SU-DHL-6 (cell line): Measurements from ENCODE around the gene CASK.

Experiments used
- H2AFZ ChIP-seq: fragments of 200-600 bp; sonication (generic); 2 replicates; pipeline ENCODE4 v1.6.1; 2014; ENCODE audit warnings: low read depth, mild to moderate bottlenecking, moderate library complexity, mixed read lengths, antibody characterized with exemption, low read length; ENCODE audit not compliant: severe bottlenecking
- H3F3A ChIP-seq: fragments of 200-600 bp; shearing (Covaris generic); 2 replicates; pipeline ENCODE4 v1.6.0; 2016; ENCODE audit warnings: antibody characterized with exemption, mild to moderate bottlenecking; ENCODE audit not compliant: insufficient read depth
- H3K27ac ChIP-seq: fragments of 200-600 bp; sonication (generic); 2 replicates; pipeline ENCODE4 v1.5.1; 2016; ENCODE audit warnings: low read depth, mild to moderate bottlenecking, low read length, moderate library complexity, mixed read lengths
- H3K27me3 ChIP-seq: fragments of 200-600 bp; sonication (generic), shearing (Covaris generic); 2 replicates; pipeline ENCODE4 v1.6.0; 2014; ENCODE audit warnings: mild to moderate bottlenecking, low read length
- H3K36me3 ChIP-seq: fragments of 200-600 bp; sonication (generic); 2 replicates; pipeline ENCODE4 v1.6.1; 2014; ENCODE audit warnings: mild to moderate bottlenecking, low read length, mixed read lengths
- H3K4me2 ChIP-seq: fragments of 300-600, 200-600 bp; shearing (Covaris generic), sonication (generic); 2 replicates; pipeline ENCODE4 v1.6.0; 2014; ENCODE audit warnings: low read length, low read depth, mild to moderate bottlenecking; ENCODE audit not compliant: poor library complexity, severe bottlenecking
- H3K4me3 ChIP-seq: fragments of 200-600 bp; sonication (generic); 2 replicates; pipeline ENCODE4 v1.5.1; 2014; ENCODE audit warnings: antibody characterized with exemption, low read length, mild to moderate bottlenecking, mixed read lengths; ENCODE audit not compliant: insufficient read depth, poor library complexity, severe bottlenecking
- H3K79me2 ChIP-seq: fragments of 200-600 bp; sonication (generic); 2 replicates; pipeline ENCODE4 v1.6.1; 2014; ENCODE audit warnings: mild to moderate bottlenecking, low read length, moderate library complexity; ENCODE audit not compliant: insufficient read depth
- H3K9ac ChIP-seq: fragments of 200-600 bp; sonication (generic); 2 replicates; pipeline ENCODE4 v1.7.0; 2014; ENCODE audit warnings: mild to moderate bottlenecking, low read length
- H3K9me2 ChIP-seq: fragments of 200-600 bp; sonication (generic); replicated peaks from 2 replicates; pipeline ENCODE4 v1.6.1; 2014; ENCODE audit warnings: low read length; ENCODE audit not compliant: insufficient read depth
- H3K9me3 ChIP-seq: fragments of 200-600 bp; sonication (generic); 2 replicates; pipeline ENCODE4 v1.6.1; 2014; ENCODE audit warnings: low read length, mixed read lengths; ENCODE audit not compliant: insufficient read depth
- H4K20me1 ChIP-seq: fragments of 200-600 bp; sonication (generic); 2 replicates; pipeline ENCODE4 v1.6.1; 2014; ENCODE audit warnings: low read depth, mild to moderate bottlenecking, antibody characterized with exemption, low read length, moderate library complexity, mixed read lengths
- EZH2phosphoT487 ChIP-seq: fragments of 200-600 bp; sonication (generic), shearing (Covaris generic); conservative IDR thresholded peaks from 2 replicates; pipeline ENCODE4 v1.6.1; 2018; ENCODE audit warnings: mild to moderate bottlenecking, antibody characterized with exemption, low read length, moderate library complexity, mixed read lengths
- TF ChIP-seq, protein P1 (sequence below): fragments of 200-600 bp; sonication (generic); IDR thresholded peaks from one replicate; pipeline ENCODE4 v1.5.1; 2017; ENCODE audit warnings: antibody characterized with exemption, mild to moderate bottlenecking, low read length, moderate library complexity; ENCODE audit not compliant: insufficient read depth, poor library complexity, severe bottlenecking

The CASK gene

GRCh38 chrX:41799661-41800060 is 123.7 kb downstream of the CASK start:
- H3K4me3 ChIP-seq = no peak overlapping the region
- H3K27me3 ChIP-seq = no peaks in the 10 kb centered on the region
- no peak overlapping the region for H2AFZ ChIP-seq
- no peaks in the 10 kb centered on the region for H3K9me3 ChIP-seq
- no peaks in the 10 kb centered on the region for H3F3A ChIP-seq
- no peaks in the 10 kb centered on the region for H3K9me2 ChIP-seq
- no peak overlapping the region for H3K27ac ChIP-seq
- TF ChIP-seq, protein P1, sequence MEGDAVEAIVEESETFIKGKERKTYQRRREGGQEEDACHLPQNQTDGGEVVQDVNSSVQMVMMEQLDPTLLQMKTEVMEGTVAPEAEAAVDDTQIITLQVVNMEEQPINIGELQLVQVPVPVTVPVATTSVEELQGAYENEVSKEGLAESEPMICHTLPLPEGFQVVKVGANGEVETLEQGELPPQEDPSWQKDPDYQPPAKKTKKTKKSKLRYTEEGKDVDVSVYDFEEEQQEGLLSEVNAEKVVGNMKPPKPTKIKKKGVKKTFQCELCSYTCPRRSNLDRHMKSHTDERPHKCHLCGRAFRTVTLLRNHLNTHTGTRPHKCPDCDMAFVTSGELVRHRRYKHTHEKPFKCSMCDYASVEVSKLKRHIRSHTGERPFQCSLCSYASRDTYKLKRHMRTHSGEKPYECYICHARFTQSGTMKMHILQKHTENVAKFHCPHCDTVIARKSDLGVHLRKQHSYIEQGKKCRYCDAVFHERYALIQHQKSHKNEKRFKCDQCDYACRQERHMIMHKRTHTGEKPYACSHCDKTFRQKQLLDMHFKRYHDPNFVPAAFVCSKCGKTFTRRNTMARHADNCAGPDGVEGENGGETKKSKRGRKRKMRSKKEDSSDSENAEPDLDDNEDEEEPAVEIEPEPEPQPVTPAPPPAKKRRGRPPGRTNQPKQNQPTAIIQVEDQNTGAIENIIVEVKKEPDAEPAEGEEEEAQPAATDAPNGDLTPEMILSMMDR = no peak
- TF ChIP-seq EZH2phosphoT487 = no peak
- H3K79me2 ChIP-seq = peaks cover 13% of the 10 kb centered on the region; the same call in 1 of the 2 replicates
- no peaks in the 10 kb centered on the region for H4K20me1 ChIP-seq
- H3K9ac ChIP-seq = no peak overlapping the region
- peaks cover 4% of the 10 kb centered on the region; the same call in 1 of the 2 replicates for H3K36me3 ChIP-seq
- no peak overlapping the region for H3K4me2 ChIP-seq

- no peaks in the 10 kb centered on the region for H3K36me3 ChIP-seq
- H3K27ac ChIP-seq = no peak overlapping the region
- no peak overlapping the region for H3K4me2 ChIP-seq
- no peaks in the 10 kb centered on the region for H3K27me3 ChIP-seq
- TF ChIP-seq EZH2phosphoT487 = no peak
- TF ChIP-seq, protein P1 = no peak
- no peaks in the 10 kb centered on the region for H4K20me1 ChIP-seq
- H3F3A ChIP-seq = no peaks in the 10 kb centered on the region
- H3K9me3 ChIP-seq = no peaks in the 10 kb centered on the region
- H3K79me2 ChIP-seq = peaks cover 13% of the 10 kb centered on the region; the same call in 1 of the 2 replicates
- H2AFZ ChIP-seq = no peak overlapping the region
- H3K9me2 ChIP-seq = no peaks in the 10 kb centered on the region
- H3K4me3 ChIP-seq = no peak overlapping the region
- H3K9ac ChIP-seq = no peak overlapping the region
Measured at GRCh38 chrX:41796577-41796976, 126.8 kb downstream of the CASK start.

DNA sequence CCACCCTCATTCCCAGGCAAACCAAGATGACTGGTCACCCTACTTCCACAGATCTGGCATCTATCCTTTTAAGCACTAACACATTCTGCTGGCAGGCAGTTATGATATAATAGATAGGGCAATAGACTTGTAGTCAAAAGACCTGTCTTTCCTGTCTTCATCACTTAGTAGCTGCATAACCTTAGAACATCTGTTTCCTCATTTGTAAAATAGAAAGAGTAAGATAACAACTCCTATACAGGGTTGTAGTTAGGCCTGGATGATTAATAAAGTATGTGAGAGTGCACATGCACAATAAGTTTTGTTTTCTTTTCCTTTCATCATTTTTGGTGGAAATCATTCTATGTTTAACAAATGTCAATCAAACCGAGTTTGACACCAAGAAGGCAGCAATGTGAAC is 127.3 kb downstream of the CASK start:
- no peak overlapping the region for H3K27ac ChIP-seq
- no peaks in the 10 kb centered on the region for H3K9me2 ChIP-seq
- no peak overlapping the region for H2AFZ ChIP-seq
- H3K4me2 ChIP-seq = no peak overlapping the region
- peaks cover 13% of the 10 kb centered on the region; the same call in 1 of the 2 replicates for H3K79me2 ChIP-seq
- no peak overlapping the region for H3K4me3 ChIP-seq
- no peak overlapping the region for H3K9ac ChIP-seq
- no peaks in the 10 kb centered on the region for H3K27me3 ChIP-seq
- TF ChIP-seq, protein P1 = no peak
- no peak for TF ChIP-seq EZH2phosphoT487
- no peaks in the 10 kb centered on the region for H3F3A ChIP-seq
- H3K36me3 ChIP-seq = no peaks in the 10 kb centered on the region
- H4K20me1 ChIP-seq = no peaks in the 10 kb centered on the region
- H3K9me3 ChIP-seq = no peaks in the 10 kb centered on the region

DNA sequence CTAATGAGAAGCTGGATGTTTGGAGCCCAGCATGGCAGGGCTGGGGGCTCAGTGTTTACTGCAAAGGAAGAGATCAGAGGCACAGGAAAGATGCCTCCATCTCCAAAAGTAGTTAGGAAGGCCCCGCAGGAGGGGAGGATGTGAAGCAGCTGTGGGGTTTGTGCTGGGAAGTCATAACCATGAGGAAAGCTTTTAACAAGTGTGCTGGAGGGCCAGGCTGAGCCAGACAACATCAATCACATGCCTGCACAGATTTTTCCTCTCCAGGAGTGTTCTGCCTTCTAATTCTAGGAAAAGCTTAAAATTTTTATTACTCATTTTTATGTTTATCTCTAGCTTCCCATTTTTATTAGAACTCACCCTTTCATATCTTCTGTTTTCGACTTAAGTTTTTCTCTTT is 134.0 kb downstream of the CASK start:
- Histone ChIP-seq H4K20me1 (no peaks in the 10 kb centered on the region), H3K79me2 (no peaks in the 10 kb centered on the region), H3K9me3 (no peaks in the 10 kb centered on the region), H3K27me3 (no peaks in the 10 kb centered on the region), H3K9ac (no peak overlapping the region), H3F3A (no peaks in the 10 kb centered on the region), H3K4me2 (no peak overlapping the region), H2AFZ (no peak overlapping the region), H3K4me3 (no peak overlapping the region), H3K9me2 (no peaks in the 10 kb centered on the region), H3K27ac (no peak overlapping the region), H3K36me3 (no peaks in the 10 kb centered on the region)
- no peak for TF ChIP-seq EZH2phosphoT487
- TF ChIP-seq, protein P1 = no peak
